Ishikawa (cell line): ENCODE data around the gene SLC18A2.

Source experiments
- CEBPB ChIP-seq: IDR thresholded peaks from 2 replicates; pipeline ENCODE4 v1.6.1; 2012
- EP300 ChIP-seq: IDR thresholded peaks from 2 replicates; pipeline ENCODE4 v1.6.1; 2012; ENCODE audit warnings: borderline replicate concordance
- REST ChIP-seq: IDR thresholded peaks from 2 replicates; pipeline ENCODE4 v1.6.1; 2012; ENCODE audit warnings: low read depth, mild to moderate bottlenecking
- YY1 ChIP-seq: IDR thresholded peaks from 2 replicates; pipeline ENCODE4 v1.6.1; 2012; ENCODE audit warnings: low read depth
- TF ChIP-seq, protein P1 (sequence below): IDR thresholded peaks from 2 replicates; pipeline ENCODE4 v1.6.1; 2012

DNA sequence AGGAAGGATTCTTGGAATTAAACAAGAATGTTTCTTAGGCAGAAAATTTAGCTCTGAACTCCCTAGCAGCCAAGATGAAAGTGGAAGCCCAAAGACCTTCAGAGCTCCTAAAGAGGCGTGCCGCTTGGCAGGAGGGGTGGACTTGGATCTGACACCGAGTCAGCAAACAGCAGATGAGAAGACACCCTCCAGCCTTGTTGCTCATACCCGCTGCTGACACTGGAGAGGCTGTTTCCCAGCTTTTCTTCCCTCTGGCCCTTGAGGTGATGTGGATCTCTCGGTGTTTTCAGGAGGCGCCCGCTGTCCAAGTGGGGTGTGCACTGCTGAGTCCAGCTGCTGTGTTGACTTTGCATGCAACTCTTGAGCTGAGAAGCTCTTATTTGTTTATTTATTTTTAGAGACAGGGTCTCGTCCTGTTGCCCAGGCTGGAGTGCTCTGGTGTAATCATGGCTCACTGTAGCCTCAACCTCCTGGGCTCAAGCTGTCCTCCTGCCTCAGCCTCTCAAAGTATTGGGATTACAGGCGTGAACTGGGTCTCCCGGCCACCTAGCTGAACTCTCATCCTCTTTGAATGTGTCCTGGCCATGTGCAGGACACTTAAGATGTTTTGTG lies 21.5 kb downstream of the SLC18A2 start:
- TF ChIP-seq CEBPB (no peak), EP300 (no peak), REST (no peak), YY1 (no peak)
- TF ChIP-seq, protein P1, sequence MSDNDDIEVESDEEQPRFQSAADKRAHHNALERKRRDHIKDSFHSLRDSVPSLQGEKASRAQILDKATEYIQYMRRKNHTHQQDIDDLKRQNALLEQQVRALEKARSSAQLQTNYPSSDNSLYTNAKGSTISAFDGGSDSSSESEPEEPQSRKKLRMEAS: no peak
